ENCODE data around the gene ZSWIM3. TPM values are rescaled to one million over a fixed set of nuclear protein-coding genes. Genes with fewer than 3 reads are reported as not detected.

Gene ZSWIM3
- total and polyA plus RNA-seq, 2 of the 8 experiments (the other 6 are each of a cell fraction or from before 2014, with no cell fraction given): 5.5 to 6.9 TPM

- TF ChIP-seq, protein P1, sequence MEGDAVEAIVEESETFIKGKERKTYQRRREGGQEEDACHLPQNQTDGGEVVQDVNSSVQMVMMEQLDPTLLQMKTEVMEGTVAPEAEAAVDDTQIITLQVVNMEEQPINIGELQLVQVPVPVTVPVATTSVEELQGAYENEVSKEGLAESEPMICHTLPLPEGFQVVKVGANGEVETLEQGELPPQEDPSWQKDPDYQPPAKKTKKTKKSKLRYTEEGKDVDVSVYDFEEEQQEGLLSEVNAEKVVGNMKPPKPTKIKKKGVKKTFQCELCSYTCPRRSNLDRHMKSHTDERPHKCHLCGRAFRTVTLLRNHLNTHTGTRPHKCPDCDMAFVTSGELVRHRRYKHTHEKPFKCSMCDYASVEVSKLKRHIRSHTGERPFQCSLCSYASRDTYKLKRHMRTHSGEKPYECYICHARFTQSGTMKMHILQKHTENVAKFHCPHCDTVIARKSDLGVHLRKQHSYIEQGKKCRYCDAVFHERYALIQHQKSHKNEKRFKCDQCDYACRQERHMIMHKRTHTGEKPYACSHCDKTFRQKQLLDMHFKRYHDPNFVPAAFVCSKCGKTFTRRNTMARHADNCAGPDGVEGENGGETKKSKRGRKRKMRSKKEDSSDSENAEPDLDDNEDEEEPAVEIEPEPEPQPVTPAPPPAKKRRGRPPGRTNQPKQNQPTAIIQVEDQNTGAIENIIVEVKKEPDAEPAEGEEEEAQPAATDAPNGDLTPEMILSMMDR (IDR thresholded peaks at IDR 0.05; ENCODE audit: control extremely low read depth in 1 of 3, insufficient read depth in 1 of 3, low read depth in 1 of 3, low read length in 3 of 3): no peak
- TF ChIP-seq FOSL1 (IDR thresholded peaks at IDR 0.05; ENCODE audit: insufficient read depth, low read depth, low read length): no peak
- no peak for TF ChIP-seq MAX (IDR thresholded peaks at IDR 0.05)
- TF ChIP-seq TCF12 (IDR thresholded peaks at IDR 0.05; ENCODE audit: low read depth, low read length): no peak
These were observed 12.0 kb upstream of the ZSWIM3 start (continued) for GRCh38 chr20:45845452-45845851.
